ENCODE data around the gene NTN5. TPM values are rescaled to one million over a fixed set of nuclear protein-coding genes. Genes with fewer than 3 reads are reported as not detected.
"Not testable (repeated sequence)": the region's sequence is repeated elsewhere in the genome, so short reads cannot be mapped to it uniquely, and the experiment has no call there.

The NTN5 gene
- total and polyA plus RNA-seq, 2 donors (not counting 1 experiment from before 2014, with no cell fraction given) = under 0.01 to 0.10 TPM

GRCh38 chr19:48680436-48681126, 7.8 kb upstream of the NTN5 start:
- peak overlapping the region; percentile 32 for H3K27ac ChIP-seq (ENCODE audit: insufficient read depth, low read length)
- H4K20me1 ChIP-seq (ENCODE audit: control insufficient read depth, extremely low read depth, insufficient read depth, low read length) = no peaks in the 10 kb centered on the region
- no peak for DNase-seq (ENCODE audit: low read depth in 2 of 2)
- H3K79me2 ChIP-seq (ENCODE audit: control insufficient read depth, insufficient read depth, low read length) = no peaks in the 10 kb centered on the region
- no peak overlapping the region for H3K4me3 ChIP-seq (replicated peaks in 1 of 4; ENCODE audit: control extremely low read depth in 1 of 4, insufficient read depth in 1 of 4, low read depth in 3 of 4, low read length in 4 of 4)
- H2AFZ ChIP-seq (ENCODE audit: low read length) = no peak overlapping the region
- H3K36me3 ChIP-seq (ENCODE audit: control insufficient read depth, insufficient read depth, low read length) = no peaks in the 10 kb centered on the region
- H3K4me2 ChIP-seq (ENCODE audit: extremely low read depth, insufficient read depth, low read length) = no peak overlapping the region
- TF ChIP-seq EZH2 (IDR thresholded peaks at IDR 0.05; ENCODE audit: low read length, missing control alignments) (no peak), CTCF (conservative IDR thresholded peaks at IDR 0.05 in 1 of 2, IDR thresholded peaks at IDR 0.05 in 1 of 2; ENCODE audit: low read depth in 1 of 2, low read length in 2 of 2) (no peak)
- no peak overlapping the region for H3K9ac ChIP-seq (ENCODE audit: insufficient read depth, low read length)
- H3K4me1 ChIP-seq (ENCODE audit: control insufficient read depth, extremely low read depth, insufficient read depth, low read length) = no peaks in the 10 kb centered on the region
- H3K27me3 ChIP-seq (ENCODE audit: control insufficient read depth, insufficient read depth, low read length) = no peaks in the 10 kb centered on the region
- H3K9me3 ChIP-seq (ENCODE audit: control insufficient read depth, insufficient read depth, low read depth, low read length) = no peaks in the 10 kb centered on the region

- not testable (repeated sequence) for H3K27ac ChIP-seq (ENCODE audit: insufficient read depth, low read length); H3K9ac ChIP-seq (ENCODE audit: insufficient read depth, low read length); H3K4me1 ChIP-seq (ENCODE audit: control insufficient read depth, extremely low read depth, insufficient read depth, low read length); H3K9me3 ChIP-seq (ENCODE audit: control insufficient read depth, insufficient read depth, low read depth, low read length); H3K4me2 ChIP-seq (ENCODE audit: extremely low read depth, insufficient read depth, low read length); H3K27me3 ChIP-seq (ENCODE audit: control insufficient read depth, insufficient read depth, low read length); H4K20me1 ChIP-seq (ENCODE audit: control insufficient read depth, extremely low read depth, insufficient read depth, low read length); H2AFZ ChIP-seq (ENCODE audit: low read length); H3K4me3 ChIP-seq (replicated peaks in 1 of 4; ENCODE audit: control extremely low read depth in 1 of 4, insufficient read depth in 1 of 4, low read depth in 3 of 4, low read length in 4 of 4); H3K79me2 ChIP-seq (ENCODE audit: control insufficient read depth, insufficient read depth, low read length); H3K36me3 ChIP-seq (ENCODE audit: control insufficient read depth, insufficient read depth, low read length); DNase-seq (ENCODE audit: low read depth in 2 of 2)
These were observed 7.2 kb upstream of the NTN5 start for GRCh38 chr19:48680006-48680405.

GRCh38 chr19:48678201-48678600, 5.4 kb upstream of the NTN5 start:
- Histone ChIP-seq H3K4me2 (ENCODE audit: extremely low read depth, insufficient read depth, low read length) (no peak overlapping the region), H3K9me3 (ENCODE audit: control insufficient read depth, insufficient read depth, low read depth, low read length) (no peaks in the 10 kb centered on the region), H3K36me3 (ENCODE audit: control insufficient read depth, insufficient read depth, low read length) (no peaks in the 10 kb centered on the region), H3K4me1 (ENCODE audit: control insufficient read depth, extremely low read depth, insufficient read depth, low read length) (no peaks in the 10 kb centered on the region), H3K27ac (ENCODE audit: insufficient read depth, low read length) (no peak overlapping the region), H3K27me3 (ENCODE audit: control insufficient read depth, insufficient read depth, low read length) (no peaks in the 10 kb centered on the region), H3K9ac (ENCODE audit: insufficient read depth, low read length) (no peak overlapping the region), H3K4me3 (replicated peaks in 1 of 4; ENCODE audit: control extremely low read depth in 1 of 4, insufficient read depth in 1 of 4, low read depth in 3 of 4, low read length in 4 of 4) (no peak overlapping the region), H4K20me1 (ENCODE audit: control insufficient read depth, extremely low read depth, insufficient read depth, low read length) (no peaks in the 10 kb centered on the region), H2AFZ (ENCODE audit: low read length) (no peak overlapping the region), H3K79me2 (ENCODE audit: control insufficient read depth, insufficient read depth, low read length) (no peaks in the 10 kb centered on the region)
- no peak for DNase-seq (ENCODE audit: low read depth in 2 of 2)
- TF ChIP-seq CTCF (conservative IDR thresholded peaks at IDR 0.05 in 1 of 2, IDR thresholded peaks at IDR 0.05 in 1 of 2; ENCODE audit: low read depth in 1 of 2, low read length in 2 of 2) (no peak), EZH2 (IDR thresholded peaks at IDR 0.05; ENCODE audit: low read length, missing control alignments) (no peak)

Measured in fibroblast of lung (primary cell).